ENCODE results near the gene ACER3.
"Not testable (repeated sequence)": the region's sequence is repeated elsewhere in the genome, so short reads cannot be mapped to it uniquely, and the experiment has no call there.

ACER3 gene

DNA sequence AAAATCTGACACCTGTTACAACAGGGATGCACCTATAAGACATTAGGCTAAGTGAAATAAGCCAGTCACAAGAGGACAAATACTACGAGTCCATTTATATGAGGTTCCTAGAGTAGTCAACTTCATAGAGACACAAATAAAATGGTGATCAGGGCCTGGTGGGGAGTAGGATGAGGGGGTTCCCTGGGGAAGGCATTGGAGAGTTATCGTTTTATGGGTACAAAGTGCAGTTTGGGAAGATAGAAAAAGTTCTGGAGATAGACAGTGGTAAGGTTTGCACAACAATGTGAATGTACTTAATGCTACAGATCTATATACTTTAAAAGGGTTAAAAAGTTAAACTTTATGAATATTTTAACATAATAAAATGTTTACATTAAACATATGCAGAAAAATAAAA, 142.1 kb downstream of the ACER3 start:
- no peak for DNase-seq (ENCODE audit: low spot score)
- TF ChIP-seq, protein P1, sequence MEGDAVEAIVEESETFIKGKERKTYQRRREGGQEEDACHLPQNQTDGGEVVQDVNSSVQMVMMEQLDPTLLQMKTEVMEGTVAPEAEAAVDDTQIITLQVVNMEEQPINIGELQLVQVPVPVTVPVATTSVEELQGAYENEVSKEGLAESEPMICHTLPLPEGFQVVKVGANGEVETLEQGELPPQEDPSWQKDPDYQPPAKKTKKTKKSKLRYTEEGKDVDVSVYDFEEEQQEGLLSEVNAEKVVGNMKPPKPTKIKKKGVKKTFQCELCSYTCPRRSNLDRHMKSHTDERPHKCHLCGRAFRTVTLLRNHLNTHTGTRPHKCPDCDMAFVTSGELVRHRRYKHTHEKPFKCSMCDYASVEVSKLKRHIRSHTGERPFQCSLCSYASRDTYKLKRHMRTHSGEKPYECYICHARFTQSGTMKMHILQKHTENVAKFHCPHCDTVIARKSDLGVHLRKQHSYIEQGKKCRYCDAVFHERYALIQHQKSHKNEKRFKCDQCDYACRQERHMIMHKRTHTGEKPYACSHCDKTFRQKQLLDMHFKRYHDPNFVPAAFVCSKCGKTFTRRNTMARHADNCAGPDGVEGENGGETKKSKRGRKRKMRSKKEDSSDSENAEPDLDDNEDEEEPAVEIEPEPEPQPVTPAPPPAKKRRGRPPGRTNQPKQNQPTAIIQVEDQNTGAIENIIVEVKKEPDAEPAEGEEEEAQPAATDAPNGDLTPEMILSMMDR (IDR thresholded peaks at IDR 0.05; ENCODE audit: extremely low read depth, missing control alignments), result no peak

DNA sequence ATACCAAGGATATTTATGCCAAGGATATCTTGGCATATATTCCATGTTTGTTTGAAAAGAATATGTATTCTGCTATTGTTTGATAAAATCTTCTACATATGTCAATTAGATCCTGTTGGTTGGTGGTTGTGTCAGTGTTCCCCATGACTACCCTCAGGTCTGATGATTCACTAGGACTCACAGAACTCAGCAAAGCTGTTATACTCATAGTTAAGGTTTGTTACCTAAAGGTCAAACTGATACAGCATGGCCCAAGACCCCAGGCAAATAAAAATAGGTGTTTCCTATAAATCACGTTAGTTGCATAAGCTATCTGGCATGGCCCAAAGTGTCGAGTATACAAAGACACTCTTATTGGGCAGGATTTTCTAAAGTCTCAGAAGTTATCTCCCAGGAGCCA, 143.2 kb downstream of the ACER3 start:
- DNase-seq (ENCODE audit: low spot score), result no peak
- TF ChIP-seq, protein P1 (IDR thresholded peaks at IDR 0.05; ENCODE audit: extremely low read depth, missing control alignments), result no peak

DNA sequence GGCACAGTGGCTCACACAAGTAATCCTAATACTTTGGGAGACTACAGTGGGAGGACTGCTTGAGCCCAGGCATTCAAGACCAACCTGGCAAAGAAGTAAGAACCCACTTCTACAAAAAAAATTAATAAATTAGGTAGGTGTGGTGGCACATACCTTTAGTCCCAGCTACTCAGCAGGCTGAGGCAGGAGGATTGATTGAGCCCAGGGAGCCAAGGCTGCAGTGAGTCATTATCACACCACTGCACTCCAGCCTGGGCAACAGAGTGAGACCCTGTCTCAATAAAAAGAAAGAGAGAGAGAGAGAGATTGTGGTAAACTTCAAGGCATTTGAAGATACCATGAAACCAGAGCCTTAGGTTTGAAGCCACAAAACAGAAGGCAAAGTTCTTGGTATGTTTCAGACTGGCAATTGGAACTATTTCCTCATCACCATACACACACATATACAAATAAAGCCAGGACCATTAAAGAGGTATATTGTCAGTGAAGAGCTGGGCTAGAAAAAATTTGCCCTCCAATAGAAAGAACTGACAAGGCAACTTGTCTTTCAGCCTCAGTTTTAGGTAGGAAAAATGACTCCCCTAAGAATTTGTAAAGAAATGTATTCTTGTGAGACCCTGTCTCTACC, 148.9 kb downstream of the ACER3 start:
- TF ChIP-seq, protein P1 (IDR thresholded peaks at IDR 0.05; ENCODE audit: extremely low read depth, missing control alignments), result no peak
- no peak for DNase-seq (ENCODE audit: low spot score)

DNA sequence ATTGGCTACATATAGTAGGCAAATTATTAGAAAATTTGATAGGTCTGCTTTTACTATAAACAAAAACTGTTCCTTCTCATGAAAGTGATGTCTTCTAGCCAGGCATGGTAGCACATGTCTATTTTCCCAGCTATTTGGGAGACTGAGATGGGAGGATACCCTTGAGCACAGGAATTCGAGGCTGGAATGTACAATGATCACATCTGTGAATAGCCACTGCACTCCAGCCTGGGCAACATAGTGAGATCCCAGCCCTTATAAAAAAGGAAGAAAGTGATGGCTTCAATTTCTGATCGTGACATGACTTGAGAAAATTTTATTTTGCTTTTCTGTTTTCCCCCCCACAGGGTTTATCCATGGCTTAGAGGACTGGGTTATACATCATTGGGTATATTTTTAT, 154.0 kb downstream of the ACER3 start:
- TF ChIP-seq, protein P1 (IDR thresholded peaks at IDR 0.05; ENCODE audit: extremely low read depth, missing control alignments), result no peak
- DNase-seq (ENCODE audit: low spot score), result no peak

DNA sequence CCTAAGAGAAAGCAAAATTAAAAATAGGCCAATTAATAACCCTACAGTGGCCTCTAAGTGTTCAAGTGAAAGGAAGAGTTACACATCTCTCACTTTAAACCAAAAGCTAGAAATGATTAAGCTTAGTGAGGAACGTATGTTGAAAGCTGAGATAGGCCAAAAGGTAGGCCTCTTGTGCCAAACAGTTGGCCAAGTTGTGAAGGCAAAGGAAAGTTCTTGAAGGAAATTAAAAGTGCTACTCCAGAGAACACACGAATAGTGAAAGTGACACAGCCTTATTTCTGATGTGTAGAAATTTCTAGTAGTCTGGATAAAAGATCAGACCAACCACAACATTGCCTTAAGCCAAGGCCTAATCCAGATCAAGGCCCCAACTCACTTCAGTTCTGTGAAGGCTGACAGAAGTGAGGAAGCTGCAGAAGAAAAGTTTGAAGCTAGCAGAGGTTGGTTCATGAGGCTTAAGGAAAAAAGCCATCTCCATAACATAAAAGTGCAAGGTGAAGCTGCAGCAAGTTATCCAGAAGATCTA, 157.7 kb downstream of the ACER3 start:
- not testable (repeated sequence) for DNase-seq (ENCODE audit: low spot score)

DNA sequence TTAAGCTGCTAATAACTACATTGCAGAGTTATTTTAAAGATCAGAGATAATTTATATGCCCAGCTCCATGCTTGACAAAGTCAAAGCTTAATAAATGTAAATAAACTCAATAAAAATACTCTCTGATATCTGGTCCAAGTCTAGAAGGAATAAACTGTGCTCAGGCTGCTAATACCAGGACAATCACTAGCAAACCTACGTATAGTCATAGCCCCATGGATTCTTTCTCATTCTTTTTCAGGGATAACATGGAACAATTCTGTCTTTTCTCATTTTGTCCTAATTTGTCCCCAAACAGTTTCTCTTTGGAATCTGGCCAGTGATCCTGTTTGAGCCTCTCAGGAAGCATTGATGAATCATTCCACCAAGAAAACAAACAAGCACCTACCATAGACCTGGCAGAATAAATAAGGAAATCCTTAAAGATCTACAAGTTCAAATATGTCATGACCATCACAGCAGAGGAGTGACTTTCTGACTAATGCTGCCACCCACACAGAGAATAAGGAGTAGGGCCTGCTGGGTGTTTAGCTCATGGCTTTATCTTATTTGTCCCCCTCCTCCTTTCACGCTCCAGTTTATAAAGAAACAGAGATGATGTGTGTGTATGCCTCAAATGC, 159.4 kb downstream of the ACER3 start:
- DNase-seq (ENCODE audit: low spot score), result no peak

DNA sequence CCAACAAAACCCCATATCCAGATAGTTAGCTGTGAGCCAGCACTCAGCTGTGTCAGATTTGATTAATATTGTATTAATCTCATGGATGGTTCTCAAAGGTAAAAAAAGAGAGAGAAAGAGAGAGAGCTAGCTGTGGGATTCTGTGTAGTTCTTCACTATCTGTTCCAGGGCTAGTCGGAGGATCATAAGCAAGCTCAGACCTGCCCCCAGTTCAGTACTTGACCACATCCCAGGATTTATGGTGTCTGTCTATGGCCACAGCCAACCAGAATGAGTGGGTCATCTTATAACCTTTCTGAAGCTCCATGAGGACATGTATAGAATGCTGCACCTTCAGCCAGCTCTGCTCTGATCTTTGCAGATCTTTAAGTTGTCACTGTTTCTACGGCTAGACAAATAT, 160.0 kb downstream of the ACER3 start:
- TF ChIP-seq, protein P1 (IDR thresholded peaks at IDR 0.05; ENCODE audit: extremely low read depth, missing control alignments), result no peak
- DNase-seq (ENCODE audit: low spot score), result no peak

More for the DNA sequence above, 159.4 kb downstream of the ACER3 start:
- TF ChIP-seq, protein P1 (IDR thresholded peaks at IDR 0.05; ENCODE audit: extremely low read depth, missing control alignments), result no peak

DNA sequence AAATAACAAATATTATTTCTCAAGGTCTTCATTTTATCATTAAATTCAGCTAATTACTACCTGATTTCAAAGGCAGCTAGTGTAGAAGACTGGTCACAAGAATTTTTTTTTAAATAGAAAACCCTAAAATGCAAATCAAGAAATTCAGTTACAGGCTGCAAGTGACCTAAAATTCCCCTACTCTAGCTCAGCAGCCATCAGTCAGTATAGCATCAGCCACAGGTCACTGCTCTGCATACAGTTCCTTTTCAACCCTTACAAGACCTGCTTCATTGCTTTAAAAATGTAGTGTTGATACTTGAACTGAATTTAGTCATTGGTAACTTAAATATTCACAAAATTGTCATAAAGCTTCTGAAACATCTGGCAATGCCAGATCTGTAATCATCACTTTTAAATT, 164.0 kb downstream of the ACER3 start:
- TF ChIP-seq, protein P1 (IDR thresholded peaks at IDR 0.05; ENCODE audit: extremely low read depth, missing control alignments), result no peak

More for the DNA sequence above, 164.0 kb downstream of the ACER3 start:
- DNase-seq (ENCODE audit: low spot score), result no peak

Data from GM20000 (cell line).